ENCODE data around the gene LRP4. TPM values are rescaled to one million over a fixed set of nuclear protein-coding genes. Genes with fewer than 3 reads are reported as not detected.

LRP4 gene
- total and polyA plus RNA-seq, 12 donors = 2.9 to 24.5 (median 11.4) TPM

DNA sequence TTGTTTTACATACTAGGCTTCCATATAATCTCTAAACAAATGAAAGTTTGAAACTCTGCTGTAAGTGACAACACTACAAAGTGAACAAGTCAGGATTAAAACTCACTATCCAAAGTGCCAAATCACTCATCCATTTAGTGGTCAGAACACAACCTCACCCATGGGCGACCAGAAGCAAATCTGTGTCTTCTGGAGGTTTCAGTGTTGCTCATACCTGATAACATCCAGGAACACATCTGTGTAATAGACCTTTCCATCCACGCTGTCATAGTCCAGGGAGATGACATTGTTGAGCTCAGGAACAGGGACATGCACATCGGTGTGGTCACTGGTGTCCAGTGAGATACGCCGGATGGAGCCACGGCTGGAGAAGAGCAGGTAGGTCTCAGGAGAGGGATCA, 43.8 kb downstream of the LRP4 start:
- H3K27me3 ChIP-seq = no peaks in the 10 kb centered on the region

GRCh38 chr11:46868912-46869311, 49.4 kb downstream of the LRP4 start:
- H3K4me3 ChIP-seq = no peak overlapping the region
- no peak overlapping the region for H3K27ac ChIP-seq
- intact Hi-C loops (cut with DNase I) = no loop called here
- H3K9me3 ChIP-seq (replicated peaks in 1 of 3) = no peaks in the 10 kb centered on the region
- H3K4me1 ChIP-seq (replicated peaks in 1 of 2) = peaks cover 17 to 18% of the 10 kb centered on the region in 2 donors
- no peak for DNase-seq
- no peaks in the 10 kb centered on the region for H3K27me3 ChIP-seq
- TF ChIP-seq, protein P1, sequence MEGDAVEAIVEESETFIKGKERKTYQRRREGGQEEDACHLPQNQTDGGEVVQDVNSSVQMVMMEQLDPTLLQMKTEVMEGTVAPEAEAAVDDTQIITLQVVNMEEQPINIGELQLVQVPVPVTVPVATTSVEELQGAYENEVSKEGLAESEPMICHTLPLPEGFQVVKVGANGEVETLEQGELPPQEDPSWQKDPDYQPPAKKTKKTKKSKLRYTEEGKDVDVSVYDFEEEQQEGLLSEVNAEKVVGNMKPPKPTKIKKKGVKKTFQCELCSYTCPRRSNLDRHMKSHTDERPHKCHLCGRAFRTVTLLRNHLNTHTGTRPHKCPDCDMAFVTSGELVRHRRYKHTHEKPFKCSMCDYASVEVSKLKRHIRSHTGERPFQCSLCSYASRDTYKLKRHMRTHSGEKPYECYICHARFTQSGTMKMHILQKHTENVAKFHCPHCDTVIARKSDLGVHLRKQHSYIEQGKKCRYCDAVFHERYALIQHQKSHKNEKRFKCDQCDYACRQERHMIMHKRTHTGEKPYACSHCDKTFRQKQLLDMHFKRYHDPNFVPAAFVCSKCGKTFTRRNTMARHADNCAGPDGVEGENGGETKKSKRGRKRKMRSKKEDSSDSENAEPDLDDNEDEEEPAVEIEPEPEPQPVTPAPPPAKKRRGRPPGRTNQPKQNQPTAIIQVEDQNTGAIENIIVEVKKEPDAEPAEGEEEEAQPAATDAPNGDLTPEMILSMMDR (IDR thresholded peaks at IDR 0.05) = no peak
- no peak for TF ChIP-seq POLR2A (IDR thresholded peaks at IDR 0.05)
- WGBS, 4 donors = 86 to 96% (median 92%) methylated on average over 6 of the region's 6 CpGs
- peaks cover 0 to 12% of the 10 kb centered on the region in 2 donors for H3K36me3 ChIP-seq (replicated peaks in 1 of 2)

More for the DNA sequence above, 43.8 kb downstream of the LRP4 start:
- WGBS, 4 donors = 90 to 98% (median 91%) methylated on average over 6 of the region's 6 CpGs
- DNase-seq = no peak
- no peak for TF ChIP-seq POLR2A (IDR thresholded peaks at IDR 0.05)
- TF ChIP-seq, protein P1 (IDR thresholded peaks at IDR 0.05) = no peak
- H3K9me3 ChIP-seq (replicated peaks in 1 of 3) = no peaks in the 10 kb centered on the region
- H3K4me3 ChIP-seq = no peak overlapping the region
- no peaks in the 10 kb centered on the region for H3K4me1 ChIP-seq (replicated peaks in 1 of 2)
- peaks cover 0 to 26% of the 10 kb centered on the region in 2 donors for H3K36me3 ChIP-seq (replicated peaks in 1 of 2)
- H3K27ac ChIP-seq = no peak overlapping the region
- intact Hi-C loops (cut with DNase I) = no loop called here

GRCh38 chr11:46865340-46865739, 53.0 kb downstream of the LRP4 start:
- H3K4me3 ChIP-seq = no peak overlapping the region
- WGBS, 4 donors = 29 to 44% (median 36%) methylated on average over 2 of the region's 2 CpGs
- intact Hi-C loops (cut with DNase I) = no loop called here
- H3K27me3 ChIP-seq = no peaks in the 10 kb centered on the region
- peak overlapping the region; percentile 37 to 82 (median 63) for H3K27ac ChIP-seq
- DNase-seq = peak in 6 of 7 donors; percentile 50 to 74 (median 60)
- H3K4me1 ChIP-seq (replicated peaks in 1 of 2) = peaks cover 17 to 18% of the 10 kb centered on the region in 2 donors
- peak in 1 of 2 donors; percentile 83 for TF ChIP-seq POLR2A (IDR thresholded peaks at IDR 0.05)
- TF ChIP-seq, protein P1 (IDR thresholded peaks at IDR 0.05) = no peak
- no peaks in the 10 kb centered on the region for H3K9me3 ChIP-seq (replicated peaks in 1 of 3)
- peaks cover 0 to 12% of the 10 kb centered on the region in 2 donors for H3K36me3 ChIP-seq (replicated peaks in 1 of 2)

GRCh38 chr11:46860218-46860617, 58.1 kb downstream of the LRP4 start:
- intact Hi-C loops (cut with DNase I) = no loop called here
- no peak for DNase-seq
- no peak overlapping the region for H3K27ac ChIP-seq

More at GRCh38 chr11:46860218-46860617, 58.1 kb downstream of the LRP4 start:
- TF ChIP-seq POLR2A (IDR thresholded peaks at IDR 0.05) = no peak
- TF ChIP-seq, protein P1 (IDR thresholded peaks at IDR 0.05) = no peak
- WGBS, 4 donors = 72 to 90% (median 79%) methylated on average over 4 of the region's 4 CpGs
- no peak overlapping the region for H3K4me3 ChIP-seq
- H3K9me3 ChIP-seq (replicated peaks in 1 of 3) = no peaks in the 10 kb centered on the region
- H3K27me3 ChIP-seq = no peaks in the 10 kb centered on the region
- H3K4me1 ChIP-seq (replicated peaks in 1 of 2) = peaks cover 14% of the 10 kb centered on the region in 2 donors
- H3K36me3 ChIP-seq (replicated peaks in 1 of 2) = no peaks in the 10 kb centered on the region

All from adrenal gland (tissue), 12 donors.